ENCODE results near the gene ATP2B2. TPM values are rescaled to one million over a fixed set of nuclear protein-coding genes. Genes with fewer than 3 reads are reported as not detected.

The ATP2B2 gene
- polyA plus RNA-seq, 3 donors = 0.41 to 0.74 (median 0.48) TPM

DNA sequence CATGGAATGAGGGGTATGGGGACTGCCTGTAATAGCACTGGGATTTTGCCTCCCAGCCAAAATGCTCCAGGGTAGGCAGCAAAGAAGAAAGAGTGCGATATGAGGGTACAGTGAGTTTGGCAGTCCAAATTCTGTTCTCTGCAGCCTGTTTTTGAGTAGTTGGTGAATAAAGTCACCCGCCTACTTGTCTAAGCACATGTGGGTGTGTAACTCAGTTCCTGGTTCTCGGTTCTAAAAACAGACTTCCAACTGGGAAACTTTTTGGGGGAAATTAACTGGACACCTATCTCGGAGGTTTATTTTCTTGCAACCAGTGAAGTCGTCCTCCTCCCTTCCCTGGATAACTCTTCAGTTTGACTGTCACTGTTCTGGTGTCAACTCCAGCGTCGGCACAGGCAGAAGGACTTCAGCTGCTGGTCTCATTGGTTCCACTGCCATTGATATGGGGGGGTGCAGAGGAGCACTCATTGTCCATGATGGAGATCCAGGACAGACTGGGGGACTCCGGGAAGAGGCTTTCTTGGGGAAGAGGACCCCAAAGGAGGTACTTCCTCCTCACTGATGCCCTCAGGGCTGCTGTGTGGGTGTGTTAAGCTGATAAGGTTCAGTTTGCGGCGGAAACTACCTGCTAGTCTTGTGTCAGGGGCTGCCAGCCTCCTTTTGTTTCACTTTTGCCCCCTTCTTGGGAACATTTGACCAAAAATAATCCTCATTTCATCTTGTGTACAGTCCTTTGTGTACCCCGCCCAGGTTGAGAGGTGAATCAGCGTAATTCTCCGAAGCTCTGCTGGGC is 225.8 kb downstream of the ATP2B2 start:
- no peak for DNase-seq

DNA sequence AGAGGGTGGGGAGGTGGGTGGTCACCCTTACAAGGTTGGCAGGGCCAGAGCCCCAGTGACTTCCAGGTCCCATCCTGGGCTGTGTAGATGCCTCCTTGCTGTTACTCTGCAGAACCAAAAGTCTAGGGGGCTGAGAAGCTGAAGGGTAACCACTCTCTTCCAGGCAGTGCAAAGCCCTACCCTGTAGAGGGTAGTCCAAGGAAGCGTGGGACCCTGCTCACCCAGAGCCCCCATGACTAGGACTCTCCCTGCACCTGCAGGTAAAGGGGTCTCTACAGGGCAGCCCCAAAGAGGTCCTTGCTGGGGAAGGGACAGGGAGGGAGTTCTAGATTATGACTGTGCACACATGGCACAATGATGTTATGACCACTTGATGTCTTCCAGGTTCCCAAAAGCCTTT is 226.9 kb downstream of the ATP2B2 start:
- DNase-seq = no peak

DNA sequence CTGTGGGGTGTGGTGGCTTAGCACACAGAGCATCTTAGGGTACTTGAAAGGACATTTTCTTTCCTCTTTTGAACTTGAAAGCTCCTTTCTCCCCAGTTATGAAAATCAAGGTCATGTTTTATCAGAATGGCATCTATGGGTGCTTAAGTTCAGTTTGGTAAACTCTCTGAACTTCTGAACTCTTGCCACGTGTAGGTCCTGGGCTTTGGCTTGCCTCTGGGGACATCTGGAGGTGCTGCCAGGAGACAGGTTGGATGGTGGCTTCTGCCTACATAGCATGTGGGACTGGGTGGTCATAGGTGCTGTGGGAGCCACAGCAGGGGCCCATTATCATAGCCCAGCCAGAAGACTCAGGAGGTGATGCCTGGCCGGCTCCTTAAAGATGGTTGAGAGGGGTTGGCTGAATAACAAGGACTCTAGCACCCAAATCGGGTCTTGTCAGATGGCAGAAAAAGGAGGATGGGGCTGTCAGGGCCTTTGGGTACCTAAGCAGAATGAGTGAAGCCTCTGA is 228.2 kb downstream of the ATP2B2 start:
- no peak for DNase-seq

DNA sequence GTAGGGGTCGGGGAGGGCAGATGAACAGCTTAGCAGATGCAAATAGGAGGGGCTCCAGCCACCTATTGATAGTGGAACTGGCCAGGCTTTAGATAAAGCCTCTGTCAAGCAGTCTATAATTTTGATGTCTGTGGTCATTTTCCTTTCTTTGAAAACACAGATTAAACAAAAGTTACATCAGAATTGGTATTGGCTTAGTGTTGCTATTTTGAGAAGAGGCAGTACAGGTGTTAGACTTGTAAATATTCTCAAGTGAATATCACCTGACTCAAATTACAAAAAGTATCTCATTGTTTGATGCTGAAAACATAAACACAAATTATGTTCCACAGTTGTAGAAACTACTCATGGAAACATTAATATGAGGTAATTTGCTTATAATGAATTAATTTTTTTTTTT is 230.8 kb downstream of the ATP2B2 start:
- no peak for DNase-seq

Other genes with a start within 250 kb of the ATP2B2 start
- 1 to 10 TPM; 2.3 to 5.4 (median 3.8) TPM for gene GHRL, start 212.6 kb downstream of the ATP2B2 start, polyA plus RNA-seq (ENCODE audit: insufficient read length in 3 of 3)
- gene SEC13, start 184.5 kb downstream of the ATP2B2 start, polyA plus RNA-seq (ENCODE audit: insufficient read length in 3 of 3) = 100 to 1,000 TPM; 125 to 132 (median 130) TPM